Left lung (tissue), 10 donors: ENCODE data around the gene LMO2. TPM values are rescaled to one million over a fixed set of nuclear protein-coding genes. Genes with fewer than 3 reads are reported as not detected.

ENCODE experiments used
- ATAC-seq: fragments of 200-7000 bp; cut with Tn5 transposase; one replicate; pipeline ENCODE4 v1.9.1; 2020; ENCODE audit warnings: moderate library complexity
- DNase-seq, 4 donors: peaks; one replicate each; pipeline ENCODE4 v3.0.0-alpha.2; 2013 to 2020
- H3K27ac ChIP-seq, 2 donors: fragments of 200-600 bp; sonication (generic) in 1 of 2; one replicate each; pipeline versions ENCODE4 v1.5.0 to v1.8.0; 2020 to 2021
- H3K27me3 ChIP-seq, 2 donors: fragments of 200-600 bp; sonication (generic) in 1 of 2; one replicate each; pipeline versions ENCODE4 v1.5.0 to v1.8.0; 2020 to 2021
- H3K36me3 ChIP-seq, 2 donors: fragments of 200-600 bp; sonication (generic) in 1 of 2; one replicate each; pipeline versions ENCODE4 v1.5.0 to v1.8.0; 2020 to 2021
- H3K4me1 ChIP-seq, 2 donors: fragments of 200-600 bp; one replicate each; pipeline ENCODE4 v1.8.0; 2021
- H3K4me3 ChIP-seq, 2 donors: fragments of 200-600 bp; sonication (generic) in 1 of 2; one replicate each; pipeline versions ENCODE4 v1.5.0 to v1.8.0; 2020 to 2021; ENCODE audit warnings: mild to moderate bottlenecking in 1 of 2
- H3K9me3 ChIP-seq, 2 donors: fragments of 200-600 bp; sonication (generic) in 1 of 2; one replicate each; pipeline versions ENCODE4 v1.5.0 to v1.8.0; 2020 to 2021
- CTCF ChIP-seq, 2 donors: fragments of 200-600 bp; sonication (generic) in 1 of 2; IDR thresholded peaks; one replicate each; pipeline versions ENCODE4 v1.5.0 to v1.8.0; 2021; ENCODE audit warnings: antibody characterized with exemption in 2 of 2
- intact Hi-C, 2 donors: fragments of 100-400 bp; cut with DNase I; formaldehyde crosslinking; loops; one replicate each; pipeline versions ENCODE4 v1.11.2 to v1.14.2; 2022
- polyA plus RNA-seq, 6 donors: library from polyadenylated mRNA; unstranded; fragments of 120-200 nt; gene quantifications; one replicate each; pipeline ENCODE4 v1.2.1, GENCODE V29; 2013; ENCODE audit not compliant: insufficient read length in 6 of 6
- total RNA-seq, 2 donors: library from RNA; stranded (reverse); fragmentation: NEBNext Ultra II Directional; extraction: Animal tissue kit (Norgen Biotek cat#: 25700); gene quantifications; one replicate each; pipeline ENCODE4 v1.2.1, GENCODE V29; 2021
- donor health status: DM: no; HTN: yes; CAD: no.
- donor health status: DM: no; HTN: no; CAD: no.

Gene LMO2
- total and polyA plus RNA-seq, 8 donors: 27.8 to 48.3 (median 42.8) TPM

GRCh38 chr11:33855500-33855899, 36.4 kb downstream of the LMO2 start:
- peaks cover 0 to 17% of the 10 kb centered on the region in 2 donors for H3K4me1 ChIP-seq
- peaks cover 0 to 26% of the 10 kb centered on the region in 2 donors for H3K36me3 ChIP-seq
- intact Hi-C loops: no loop called here
- no peak for TF ChIP-seq CTCF (IDR thresholded peaks at IDR 0.05)
- no peak overlapping the region for H3K4me3 ChIP-seq
- no peak overlapping the region for H3K27ac ChIP-seq
- H3K9me3 ChIP-seq: no peaks in the 10 kb centered on the region
- ATAC-seq: no peak
- H3K27me3 ChIP-seq: no peaks in the 10 kb centered on the region
- no peak for DNase-seq

- intact Hi-C loops: no loop called here
- no peak for DNase-seq
- no peaks in the 10 kb centered on the region for H3K36me3 ChIP-seq
- H3K9me3 ChIP-seq: no peaks in the 10 kb centered on the region
- no peak overlapping the region for H3K4me3 ChIP-seq
- H3K4me1 ChIP-seq: no peaks in the 10 kb centered on the region
- TF ChIP-seq CTCF (IDR thresholded peaks at IDR 0.05): no peak
- H3K27me3 ChIP-seq: no peaks in the 10 kb centered on the region
- ATAC-seq: no peak
- no peak overlapping the region for H3K27ac ChIP-seq
Measured at GRCh38 chr11:33848717-33849390, 43.0 kb downstream of the LMO2 start.

GRCh38 chr11:33847251-33847650, 44.6 kb downstream of the LMO2 start:
- intact Hi-C loops: no loop called here
- ATAC-seq (no peak), DNase-seq (no peak)
- no peaks in the 10 kb centered on the region for H3K9me3 ChIP-seq
- H3K27ac ChIP-seq: no peak overlapping the region
- no peaks in the 10 kb centered on the region for H3K36me3 ChIP-seq
- H3K4me1 ChIP-seq: no peaks in the 10 kb centered on the region
- no peak for TF ChIP-seq CTCF (IDR thresholded peaks at IDR 0.05)
- H3K27me3 ChIP-seq: no peaks in the 10 kb centered on the region
- H3K4me3 ChIP-seq: no peak overlapping the region

GRCh38 chr11:33844236-33844635, 47.6 kb downstream of the LMO2 start:
- no peaks in the 10 kb centered on the region for H3K4me1 ChIP-seq
- no peak overlapping the region for H3K4me3 ChIP-seq
- H3K36me3 ChIP-seq: no peaks in the 10 kb centered on the region
- TF ChIP-seq CTCF (IDR thresholded peaks at IDR 0.05): no peak
- H3K27me3 ChIP-seq: peaks cover 0 to 4% of the 10 kb centered on the region in 2 donors
- H3K9me3 ChIP-seq: no peaks in the 10 kb centered on the region
- intact Hi-C loops: no loop called here
- H3K27ac ChIP-seq: no peak overlapping the region
- no peak for ATAC-seq
- DNase-seq: no peak

GRCh38 chr11:33843018-33843417, 48.9 kb downstream of the LMO2 start:
- TF ChIP-seq CTCF (IDR thresholded peaks at IDR 0.05): no peak
- no peaks in the 10 kb centered on the region for H3K36me3 ChIP-seq
- no peak overlapping the region for H3K4me3 ChIP-seq
- H3K9me3 ChIP-seq: no peaks in the 10 kb centered on the region
- H3K27me3 ChIP-seq: peaks cover 0 to 4% of the 10 kb centered on the region in 2 donors
- intact Hi-C loops: no loop called here
- ATAC-seq (no peak), DNase-seq (no peak)
- H3K4me1 ChIP-seq: no peaks in the 10 kb centered on the region
- no peak overlapping the region for H3K27ac ChIP-seq
